Esophagus muscularis mucosa (tissue), 4 donors: Measurements from ENCODE around the gene KLHL26. TPM values are rescaled to one million over a fixed set of nuclear protein-coding genes. Genes with fewer than 3 reads are reported as not detected.

Source experiments
- DNase-seq: peaks from one replicate; pipeline ENCODE4 v3.0.0-alpha.2; 2017; ENCODE audit errors: extremely low spot score
- H3K27ac ChIP-seq, 4 donors: fragments of 200-600 bp; sonication (generic); replicated peaks in 1 of 4; 1 replicate in 3 of 4; 2 replicates in 1 of 4; pipeline ENCODE4 v1.5.1; 2016 to 2019; ENCODE audit warnings: mild to moderate bottlenecking in 1 of 4
- H3K27me3 ChIP-seq, 4 donors: fragments of 200-600 bp; sonication (generic); one replicate each; pipeline versions ENCODE4 v1.5.1 to v1.6.0; 2016 to 2019
- H3K36me3 ChIP-seq, 4 donors: fragments of 200-600 bp; sonication (generic); one replicate each; pipeline ENCODE4 v1.5.1; 2016 to 2019
- H3K4me1 ChIP-seq, 4 donors: fragments of 200-600 bp; sonication (generic); one replicate each; pipeline ENCODE4 v1.5.1; 2016 to 2019
- H3K4me3 ChIP-seq, 4 donors: fragments of 200-600 bp; sonication (generic); 1 replicate in 2 of 4; 2 replicates in 2 of 4; pipeline ENCODE4 v1.5.1; 2016 to 2019; ENCODE audit warnings: mild to moderate bottlenecking in 4 of 4, moderate library complexity in 1 of 4
- H3K9me3 ChIP-seq, 4 donors: fragments of 200-600 bp; sonication (generic); 1 replicate in 3 of 4; 2 replicates in 1 of 4; pipeline ENCODE4 v1.5.1; 2016 to 2019
- CTCF ChIP-seq, 3 experiments: fragments of 200-600 bp in 2 of 3; fragments of 450-650 bp in 1 of 3; sonication (generic) in 2 of 3; IDR thresholded peaks; one replicate each; pipeline ENCODE4 v1.5.1; 2017 to 2019; ENCODE audit warnings: antibody characterized with exemption in 3 of 3, mild to moderate bottlenecking in 2 of 3, moderate library complexity in 1 of 3
- EP300 ChIP-seq: sonication (generic); formaldehyde crosslinking; IDR thresholded peaks from one replicate; pipeline ENCODE4 v1.6.1; 2017; ENCODE audit warnings: antibody characterized with exemption
- POLR2A ChIP-seq: fragments of 450-650 bp; IDR thresholded peaks from one replicate; pipeline ENCODE4 v1.6.1; 2017; ENCODE audit warnings: antibody characterized with exemption, moderate library complexity, mild to moderate bottlenecking, low read depth
- POLR2AphosphoS5 ChIP-seq, 2 donors: sonication (generic); formaldehyde crosslinking; IDR thresholded peaks; one replicate each; pipeline ENCODE4 v1.6.1; 2017; ENCODE audit warnings: antibody characterized with exemption in 2 of 2
- WGBS: methylation state at CpG from one replicate; pipeline ENCODE4 v1.1.5; 2018; 5-methylcytosine and 5-hydroxymethylcytosine counted together
- intact Hi-C: fragments of 100-400 bp; cut with DNase I; formaldehyde crosslinking; loops from one replicate; pipeline ENCODE4 v1.15.1; 2023
- total RNA-seq, 4 donors: library from RNA; depleted of rRNA; stranded (reverse); fragments of >200 nt; gene quantifications; one replicate each; pipeline versions ENCODE4 v1.1.0 to v1.2.1, GENCODE V29; 2016

KLHL26 gene
- total RNA-seq, 4 donors from 2014 or later, result 9.1 to 19.0 (median 13.5) TPM

- TF ChIP-seq EP300, result no peak
- TF ChIP-seq POLR2A, result no peak
- TF ChIP-seq CTCF (IDR thresholded peaks at IDR 0.05), result no peak
- TF ChIP-seq POLR2AphosphoS5 (IDR thresholded peaks at IDR 0.05), result no peak
- H3K4me3 ChIP-seq, result peak overlapping the region in 1 of 4 donors; percentile 31
- H3K36me3 ChIP-seq, result peaks cover 0 to 17% (median 15%) of the 10 kb centered on the region in 4 donors
- H3K27me3 ChIP-seq, result no peaks in the 10 kb centered on the region
- peak overlapping the region; percentile 78 to 87 (median 84) for H3K27ac ChIP-seq
- WGBS, result 86% methylated on average over 8 of the region's 10 CpGs
- peaks cover 54 to 99% (median 94%) of the 10 kb centered on the region in 4 donors for H3K4me1 ChIP-seq
- DNase-seq, result no peak
- intact Hi-C loops, result no loop called here
- no peaks in the 10 kb centered on the region for H3K9me3 ChIP-seq
These were observed 24.3 kb downstream of the KLHL26 start for GRCh38 chr19:18660939-18661670.

- Histone ChIP-seq H3K4me1 (peaks cover 41 to 88% (median 84%) of the 10 kb centered on the region in 4 donors), H3K27ac (peak overlapping the region; percentile 67 to 86 (median 72)), H3K4me3 (no peak overlapping the region), H3K36me3 (peaks cover 8 to 33% (median 24%) of the 10 kb centered on the region in 4 donors), H3K27me3 (no peaks in the 10 kb centered on the region), H3K9me3 (no peaks in the 10 kb centered on the region)
- DNase-seq, result no peak
- intact Hi-C loops, result no loop called here
- TF ChIP-seq POLR2AphosphoS5 (IDR thresholded peaks at IDR 0.05), result no peak
- TF ChIP-seq CTCF (IDR thresholded peaks at IDR 0.05), result no peak
- TF ChIP-seq EP300, result no peak
- TF ChIP-seq POLR2A, result no peak
- 74% methylated on average over 8 of the region's 15 CpGs for whole genome bisulfite sequencing
These were observed 26.3 kb downstream of the KLHL26 start for GRCh38 chr19:18662972-18663732.

- Histone ChIP-seq H3K27ac (peak overlapping the region; percentile 67 to 86 (median 72)), H3K9me3 (no peaks in the 10 kb centered on the region), H3K36me3 (peaks cover 17 to 42% (median 33%) of the 10 kb centered on the region in 4 donors), H3K4me1 (peaks cover 32 to 80% (median 75%) of the 10 kb centered on the region in 4 donors), H3K4me3 (no peak overlapping the region), H3K27me3 (no peaks in the 10 kb centered on the region)
- no peak for DNase-seq
- 63% methylated on average over 11 of the region's 14 CpGs for WGBS
- intact Hi-C loops, result no loop called here
- TF ChIP-seq POLR2A (no peak), POLR2AphosphoS5 (IDR thresholded peaks at IDR 0.05) (no peak), EP300 (no peak), CTCF (IDR thresholded peaks at IDR 0.05) (no peak)
These were observed 27.2 kb downstream of the KLHL26 start for GRCh38 chr19:18663940-18664530.

GRCh38 chr19:18665771-18666202 lies 29.0 kb downstream of the KLHL26 start:
- intact Hi-C loops, result no loop called here
- no peak for TF ChIP-seq CTCF (IDR thresholded peaks at IDR 0.05)
- TF ChIP-seq EP300, result no peak
- TF ChIP-seq POLR2AphosphoS5 (IDR thresholded peaks at IDR 0.05), result peak; percentile 25 to 47

More at GRCh38 chr19:18665771-18666202, 29.0 kb downstream of the KLHL26 start:
- no peak for DNase-seq
- WGBS, result 20% methylated on average over 1 of the region's 22 CpGs
- peaks cover 21 to 51% (median 45%) of the 10 kb centered on the region in 4 donors for H3K36me3 ChIP-seq
- H3K27ac ChIP-seq, result peak overlapping the region; percentile 77 to 86 (median 83)
- peaks cover 18 to 80% (median 75%) of the 10 kb centered on the region in 4 donors for H3K4me1 ChIP-seq
- no peaks in the 10 kb centered on the region for H3K27me3 ChIP-seq
- peak overlapping the region in 2 of 4 donors; percentile 6 to 30 for H3K4me3 ChIP-seq
- no peaks in the 10 kb centered on the region for H3K9me3 ChIP-seq
